PC-9 (cell line): ENCODE measurements around the gene MOCOS.

Experiments
- CTCF ChIP-seq: fragments of 200-600 bp; sonication (generic); conservative IDR thresholded peaks from 2 replicates; pipeline ENCODE4 v1.6.1; 2017; ENCODE audit warnings: mixed run types, antibody characterized with exemption, mild to moderate bottlenecking, moderate library complexity
- EZH2 ChIP-seq: fragments of 200-600 bp; sonication (generic); IDR thresholded peaks from 2 replicates; pipeline ENCODE4 v1.8.0; 2017; ENCODE audit warnings: antibody characterized with exemption, low read depth

DNA sequence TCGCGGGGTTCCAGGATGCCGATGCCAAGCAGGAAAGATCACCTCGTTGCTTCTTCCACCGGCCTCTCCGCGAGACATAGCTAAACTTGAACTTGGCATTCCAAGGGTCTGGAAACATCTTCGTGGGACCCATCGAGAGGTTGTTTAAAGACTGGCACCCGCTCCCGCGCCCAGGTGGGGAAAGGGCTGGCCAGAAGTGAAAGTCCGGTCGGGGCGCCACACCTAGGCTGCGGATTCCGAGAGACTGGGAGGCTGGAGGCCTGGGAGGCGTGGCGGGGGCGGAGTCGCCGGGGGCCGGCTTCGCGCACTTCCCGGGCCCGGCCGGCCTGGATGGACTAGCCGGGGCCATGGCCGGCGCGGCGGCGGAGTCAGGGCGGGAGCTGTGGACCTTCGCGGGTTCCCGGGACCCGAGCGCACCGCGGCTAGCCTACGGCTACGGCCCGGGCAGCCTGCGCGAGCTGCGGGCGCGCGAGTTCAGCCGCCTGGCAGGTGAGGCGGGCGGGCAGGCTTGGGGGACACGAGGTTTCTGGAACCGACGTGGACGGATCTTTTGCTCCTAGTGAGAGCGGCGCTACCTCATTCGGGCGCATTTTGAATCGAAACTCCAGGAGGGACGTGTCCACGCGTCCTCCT, at the start of gene MOCOS:
- TF ChIP-seq CTCF (no peak), EZH2 (no peak)
